LNCAP (cell line): ENCODE data around the gene GREB1.

ENCODE experiments used
- CTCF ChIP-seq: fragments of 450-650 bp; IDR thresholded peaks from 2 replicates; pipeline ENCODE4 v1.5.1; 2017; ENCODE audit warnings: mild to moderate bottlenecking

The GREB1 gene

GRCh38 chr2:11514081-11514730 lies 19.6 kb upstream of the GREB1 start:
- TF ChIP-seq CTCF = no peak

- TF ChIP-seq CTCF = no peak
Measured at GRCh38 chr2:11514904-11515303, 18.9 kb upstream of the GREB1 start.

DNA sequence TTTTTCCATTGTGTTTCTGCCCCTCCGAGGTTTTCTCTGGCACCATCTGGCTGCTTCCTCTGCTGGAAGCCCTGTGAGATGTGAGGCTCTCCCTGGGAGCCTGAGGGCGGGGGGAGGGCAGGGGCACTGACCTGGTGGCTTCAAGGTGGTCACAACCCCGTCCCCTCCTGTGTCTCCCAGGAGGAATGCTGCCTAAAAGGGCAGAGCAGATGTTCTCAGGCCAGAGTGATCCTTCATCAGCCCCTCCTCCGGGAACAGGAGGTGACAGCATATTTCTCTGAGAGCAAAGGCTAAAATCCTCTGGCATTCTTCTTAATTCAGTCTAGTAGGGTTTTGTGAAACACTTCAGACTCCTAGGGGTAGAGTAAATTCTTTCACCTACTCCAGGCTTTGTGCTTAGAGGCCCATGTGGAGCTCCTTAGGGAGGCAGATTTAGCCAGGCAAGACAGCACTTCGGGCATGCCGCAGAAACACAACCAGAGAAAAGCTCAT lies 18.3 kb upstream of the GREB1 start:
- TF ChIP-seq CTCF = no peak

- no peak for TF ChIP-seq CTCF
Measured at GRCh38 chr2:11516984-11517648, 16.7 kb upstream of the GREB1 start.

- TF ChIP-seq CTCF = no peak
Measured at GRCh38 chr2:11517906-11518305, 15.9 kb upstream of the GREB1 start.

DNA sequence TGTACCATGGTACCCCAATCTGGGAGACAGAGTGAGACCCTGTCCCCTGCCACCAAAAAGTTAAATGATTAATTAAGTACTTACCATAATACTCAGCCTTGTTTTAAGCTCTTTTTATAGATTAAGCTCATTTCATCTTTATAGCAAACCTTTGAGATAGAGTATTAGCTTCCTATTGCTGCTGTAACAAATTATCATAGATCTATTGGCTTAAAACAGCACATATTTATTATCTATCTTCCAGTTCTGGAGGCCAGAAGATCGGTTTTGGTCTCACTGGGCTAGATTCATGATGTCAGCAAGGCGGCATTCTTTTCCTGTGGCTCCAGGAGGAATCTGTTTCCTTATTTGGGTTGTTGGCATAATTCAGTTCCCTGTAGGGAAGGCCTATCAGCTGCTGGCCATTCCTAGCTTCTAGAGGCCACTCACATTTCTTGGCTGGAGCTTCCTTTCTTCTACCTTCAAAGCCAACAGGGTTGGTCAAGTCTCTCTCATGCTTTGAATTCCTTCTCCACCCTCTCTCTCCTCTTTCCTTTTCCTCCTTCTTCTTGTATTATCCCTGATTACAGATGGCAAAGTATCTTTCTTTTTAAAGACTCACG lies 13.7 kb upstream of the GREB1 start:
- TF ChIP-seq CTCF = no peak

- no peak for TF ChIP-seq CTCF
Measured at GRCh38 chr2:11521775-11522174, 12.1 kb upstream of the GREB1 start.
